Hematopoietic multipotent progenitor cell treated with erythropoietin and hydrocortisone succinate and interleukin-3 and kit ligand, for 8 days (in vitro differentiated cells): ENCODE results near the gene IL2RG.

ENCODE experiments used
- DNase-seq: peaks from one replicate; pipeline ENCODE4 v3.0.0-alpha.2; 2015

IL2RG gene

DNA sequence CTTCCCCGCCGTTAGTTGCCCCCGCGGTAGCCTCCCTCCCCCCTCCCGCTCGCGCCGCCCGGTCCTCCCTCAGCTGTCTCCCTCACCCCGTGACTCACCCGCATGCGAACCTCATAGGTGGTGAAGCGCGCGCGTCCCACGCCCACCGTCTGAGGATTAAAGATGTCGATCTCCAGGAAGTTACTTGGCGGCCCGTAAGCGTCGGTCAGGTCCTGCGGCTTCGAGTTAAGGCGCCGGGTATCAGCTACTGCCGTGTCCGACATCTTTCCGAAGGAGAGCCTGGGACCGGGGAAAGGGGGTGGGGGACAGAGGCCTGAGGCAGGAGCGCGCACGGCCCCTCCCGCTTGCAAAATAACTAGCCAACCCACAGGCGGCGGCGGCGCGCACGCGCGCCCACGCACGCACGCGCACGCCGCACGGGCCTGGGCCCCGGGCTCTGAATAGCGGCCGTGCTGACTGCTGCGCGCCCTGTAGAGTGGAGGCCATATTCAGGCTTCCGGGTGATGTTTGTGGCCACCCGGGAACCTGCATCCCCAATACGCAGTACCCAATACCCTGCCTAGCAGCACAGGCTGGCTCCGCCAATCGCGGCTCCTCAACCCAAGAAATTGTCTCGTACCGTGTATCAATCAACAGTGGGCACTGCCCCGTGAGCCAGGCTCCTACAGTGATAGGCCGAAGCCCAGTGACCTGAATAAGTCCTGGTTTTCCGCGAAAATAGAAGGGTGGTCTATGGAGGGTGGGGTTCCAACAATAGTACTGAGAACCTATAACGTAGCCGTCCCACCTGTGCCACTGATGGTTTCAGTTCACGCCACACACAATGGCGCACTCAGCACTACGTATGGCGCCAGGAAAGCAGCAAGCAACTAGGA, 43.1 kb downstream of the IL2RG start, which contains the start of gene SNX12:
Gene SNX12, minus strand, starts transcription at position 291 of the 875 bp plus-strand sequence. Its CDS starts 28 bp downstream, at position 263.
- DNase-seq, result peak; percentile 95

DNA sequence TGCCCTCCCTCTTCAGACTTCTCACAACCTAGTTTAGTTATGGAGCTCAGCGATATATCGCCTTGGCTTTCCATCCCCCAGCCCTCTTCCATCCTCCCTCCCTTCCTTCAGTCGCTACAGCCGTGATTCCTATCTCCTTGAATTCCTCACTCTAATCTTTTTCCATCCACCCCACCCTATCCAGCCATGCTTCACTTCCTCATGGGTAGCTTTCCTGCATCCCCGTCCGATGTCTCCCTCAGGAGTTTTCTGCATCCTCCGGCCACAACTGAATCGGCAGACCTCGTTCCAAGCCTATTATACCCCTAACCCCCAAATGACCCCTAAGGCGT, 43.7 kb downstream of the IL2RG start:
- DNase-seq, result no peak

DNA sequence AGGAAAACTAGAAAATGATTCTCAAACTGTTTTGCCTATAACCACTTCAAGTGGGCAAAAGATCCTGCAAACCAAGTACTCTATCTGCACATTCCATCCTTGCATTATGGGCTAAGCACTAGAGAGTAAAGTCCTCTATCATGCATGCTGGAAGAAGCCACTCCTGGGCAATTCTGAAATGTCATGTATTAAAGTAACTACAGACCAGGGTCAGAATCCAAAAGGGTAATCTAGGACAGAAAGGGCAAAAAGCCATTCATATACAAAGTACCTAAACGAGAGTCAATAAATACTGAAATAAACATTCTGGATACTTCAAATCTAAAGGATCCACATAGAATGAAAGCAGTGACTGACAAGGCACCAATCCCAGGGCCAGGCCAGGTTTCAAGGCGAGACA, 44.3 kb downstream of the IL2RG start:
- no peak for DNase-seq

DNA sequence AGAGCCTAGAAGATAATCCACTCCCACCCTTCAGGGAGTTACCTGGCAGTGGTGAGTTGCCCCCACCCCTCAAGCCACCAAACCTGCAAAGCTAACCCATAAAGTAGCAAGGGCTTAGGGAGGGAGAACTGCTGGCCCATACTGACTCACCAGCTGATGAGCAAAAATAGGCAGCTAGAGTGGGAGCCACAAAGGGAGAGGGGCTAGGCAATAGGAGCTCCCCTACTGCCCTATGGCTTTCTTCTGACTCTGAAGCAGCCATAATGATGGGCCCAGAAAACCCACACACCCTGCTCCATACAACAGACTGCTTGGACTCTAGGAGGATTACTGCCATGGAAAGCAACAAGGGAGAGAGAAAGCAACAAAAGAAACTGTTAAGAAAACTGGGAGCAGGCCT, 51.2 kb downstream of the IL2RG start:
- no peak for DNase-seq

DNA sequence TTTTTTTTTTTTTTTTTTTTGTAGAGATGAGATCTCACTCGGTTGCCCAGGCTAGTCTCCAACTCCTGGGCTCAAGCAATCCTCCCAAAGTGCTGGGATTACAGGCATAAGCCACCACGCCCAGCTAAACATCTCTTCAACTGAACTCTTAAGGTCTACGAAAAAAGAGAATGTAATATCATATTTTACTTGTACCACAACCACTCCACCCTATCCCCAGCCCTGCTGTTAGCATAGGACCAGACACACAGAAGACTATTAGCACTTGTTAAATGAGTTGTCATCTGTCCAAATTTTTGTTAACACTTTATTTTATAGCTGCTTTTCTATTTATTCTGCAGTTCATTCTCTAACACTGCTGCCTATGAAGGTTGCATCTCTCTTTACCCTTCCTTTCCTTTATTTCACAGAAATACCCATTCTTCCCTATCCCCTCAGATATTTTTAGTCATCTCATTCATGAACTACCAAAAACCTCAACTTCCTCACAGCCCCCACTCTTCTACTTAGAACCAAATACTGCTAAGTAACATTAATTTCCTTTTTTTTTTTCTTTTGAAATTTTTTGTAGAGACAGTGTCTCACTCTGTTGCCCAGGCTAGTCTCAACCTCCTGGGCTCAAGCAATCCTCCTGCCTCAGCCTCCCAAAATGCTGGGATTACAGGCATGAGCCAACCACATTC, 53.4 kb downstream of the IL2RG start:
- DNase-seq, result no peak
